Stimulated activated CD4-positive, alpha-beta T cell treated with anti-CD3 and anti-CD28 coated beads, Interleukin-4, amount 100 ng/mL, for 24 hours (primary cell): ENCODE results near the gene ACKR2.
"Not testable (repeated sequence)": the region's sequence is repeated elsewhere in the genome, so short reads cannot be mapped to it uniquely, and the experiment has no call there.

Experiments used
- DNase-seq: peaks from one replicate; pipeline ENCODE4 v3.0.0-alpha.2; 2020

Gene ACKR2

DNA sequence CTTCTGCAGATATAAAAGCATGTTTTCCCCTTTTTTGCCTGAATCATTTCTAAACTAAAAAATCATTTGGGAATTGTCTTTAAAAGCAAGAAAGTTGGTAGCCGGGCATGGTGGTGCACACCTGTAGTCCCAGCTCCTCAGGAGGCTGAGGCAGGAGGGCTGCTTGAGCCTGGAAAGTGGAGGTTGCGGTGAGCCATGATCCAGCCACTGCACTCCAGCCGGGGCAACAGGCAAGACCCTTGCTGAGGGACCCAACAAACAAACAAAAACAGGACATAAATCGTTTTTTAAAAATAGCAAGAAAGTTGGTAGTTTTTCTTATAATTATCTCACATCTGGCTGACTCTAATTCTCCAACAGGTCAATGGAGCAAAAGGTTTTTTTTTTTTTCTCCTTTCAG is 7.5 kb upstream of the ACKR2 start:
- DNase-seq: no peak

DNA sequence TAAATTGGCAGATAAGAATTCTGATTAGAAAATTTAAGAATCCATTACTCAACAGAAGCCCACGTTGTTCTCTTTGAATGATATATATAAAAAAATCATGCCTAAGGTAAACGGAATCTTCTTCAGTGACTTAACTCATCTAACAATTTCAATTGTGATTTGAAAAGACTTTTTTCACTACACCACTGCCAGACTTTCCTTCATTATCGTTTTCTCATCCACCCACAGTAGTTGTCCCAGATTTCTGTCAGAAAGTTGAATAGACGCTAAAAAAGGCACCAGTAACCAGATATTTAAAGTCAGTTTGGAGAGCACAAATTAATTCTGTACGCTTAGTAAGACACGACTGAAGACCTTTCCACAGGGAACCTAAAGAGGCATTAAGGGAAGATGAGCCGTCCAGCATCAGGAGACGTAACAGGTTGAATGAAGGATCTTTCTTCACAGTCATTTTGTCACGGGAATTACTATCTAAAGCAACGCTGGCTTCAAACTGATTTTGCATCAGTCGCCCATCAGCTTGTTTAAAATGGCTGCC is 6.3 kb upstream of the ACKR2 start:
- no peak for DNase-seq

DNA sequence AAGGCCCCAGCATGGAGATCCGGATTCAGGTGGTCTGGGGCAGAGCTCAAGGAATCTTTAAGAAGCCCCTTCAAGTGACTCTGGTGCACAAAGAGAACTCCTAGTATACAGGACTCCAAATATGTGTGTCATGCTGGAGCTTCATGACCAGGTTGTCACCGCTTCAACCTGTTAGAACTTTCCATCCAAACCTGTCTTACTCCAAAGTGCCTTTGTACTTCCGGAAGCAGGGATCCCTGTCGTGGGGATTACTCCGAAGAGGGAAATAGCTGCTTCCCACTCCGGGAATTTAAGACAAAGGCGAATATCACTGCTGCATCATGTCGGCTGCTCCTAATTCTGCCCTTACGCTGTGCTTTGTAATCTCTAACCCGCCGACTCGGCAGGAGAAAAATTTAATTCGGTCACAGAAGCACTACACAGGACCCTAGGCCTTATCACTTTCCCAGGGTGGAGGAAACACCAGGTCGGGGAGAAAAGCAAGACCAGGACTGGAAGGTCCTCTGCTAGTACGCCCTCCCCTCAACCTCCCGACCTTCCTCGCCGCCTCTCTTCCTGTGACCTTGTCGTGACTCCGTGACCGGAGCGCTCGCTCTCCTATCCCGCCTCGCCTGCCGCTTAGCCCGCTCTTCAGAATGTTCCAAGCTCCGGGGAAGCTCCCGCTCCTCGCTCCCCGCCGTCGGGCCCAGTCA is 5.7 kb upstream of the ACKR2 start:
- peak; percentile 35 for DNase-seq

DNA sequence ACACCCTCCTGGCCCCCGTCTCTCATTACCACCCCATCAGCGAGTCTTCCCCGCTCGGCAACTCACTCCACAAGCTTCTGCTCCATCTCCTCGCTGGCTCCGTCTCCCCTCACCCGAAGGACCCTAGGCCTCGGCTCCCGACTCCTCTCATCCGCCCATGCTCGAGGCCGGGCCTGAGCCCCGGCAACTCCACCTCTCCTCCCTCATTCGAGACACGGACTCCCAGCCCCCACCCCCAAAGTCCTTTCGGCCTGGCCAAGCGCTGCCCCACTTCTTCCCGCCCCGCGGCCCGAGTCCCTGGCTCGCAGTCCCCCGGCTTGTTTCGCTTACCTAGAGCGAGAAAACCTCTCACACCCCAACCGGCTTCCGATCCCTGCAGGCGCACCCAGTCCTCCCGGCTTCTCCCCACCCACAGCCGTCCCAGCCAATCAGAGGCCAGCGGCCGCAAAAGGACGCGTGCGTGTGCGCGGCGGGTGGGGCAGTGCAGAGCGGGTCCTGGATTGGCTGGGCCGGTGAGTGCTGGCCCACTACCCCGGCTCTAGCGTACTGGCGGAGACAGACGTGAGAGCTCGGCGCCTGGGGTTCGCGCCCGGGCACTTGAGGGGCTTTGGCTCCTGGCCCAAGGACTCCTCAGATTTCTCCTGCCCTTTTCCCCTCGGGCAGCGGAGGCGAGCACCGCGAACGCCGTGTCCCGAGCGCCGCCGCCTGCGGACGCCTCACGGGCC is 5.0 kb upstream of the ACKR2 start, which contains the start of gene HIGD1A:
TSS of gene HIGD1A (minus strand) at position 385 of the 725 bp plus-strand sequence. CDS start 10,237 bp downstream, outside the sequence.
- DNase-seq: peak; percentile 95

DNA sequence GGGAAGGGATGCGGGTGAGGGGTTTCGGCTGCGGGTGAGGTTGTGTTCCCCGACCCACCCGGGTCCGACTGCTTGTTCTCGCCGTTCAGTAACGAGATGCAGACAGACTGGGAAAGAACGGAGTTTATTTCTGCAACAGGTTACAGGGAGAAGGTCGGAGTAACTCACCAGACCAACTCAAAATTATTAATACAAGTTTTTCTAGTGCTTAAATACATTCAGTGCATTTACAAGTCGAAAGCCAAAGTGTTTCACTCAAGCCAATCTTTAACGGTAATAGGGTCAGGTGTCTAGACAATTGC is 4.5 kb upstream of the ACKR2 start:
- no peak for DNase-seq

DNA sequence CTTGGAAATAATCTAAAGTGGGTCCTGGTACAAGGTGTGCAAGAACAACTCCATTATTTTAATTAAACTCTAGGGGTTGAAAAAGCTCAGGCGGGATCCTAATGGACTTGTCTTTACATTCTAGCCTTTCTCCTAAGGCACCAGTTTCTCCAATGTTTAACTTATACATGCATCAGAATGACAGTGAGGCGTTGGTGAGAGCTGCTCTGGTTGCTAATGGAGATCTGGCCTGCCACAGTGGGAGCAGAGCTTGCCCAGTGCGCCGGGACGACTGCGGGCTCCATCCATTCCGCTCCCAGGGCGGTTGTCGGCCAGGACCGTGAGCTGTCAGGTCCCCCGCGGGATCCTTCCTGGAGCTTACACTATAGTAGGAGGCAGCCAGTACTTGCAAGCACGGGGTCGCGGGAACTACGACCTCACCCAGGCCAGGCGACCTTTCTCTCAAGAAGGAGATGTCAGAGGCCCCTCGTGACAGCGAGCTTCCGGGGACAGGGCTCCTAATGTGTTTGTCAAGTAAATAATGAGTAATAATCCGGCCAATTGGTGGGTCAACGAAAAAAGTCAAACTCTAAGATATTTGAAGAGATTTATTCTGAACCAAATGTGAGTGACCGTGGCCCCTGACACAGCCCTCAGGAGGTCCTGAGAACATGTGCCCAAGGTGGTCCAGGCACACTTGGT is 4.0 kb upstream of the ACKR2 start:
- no peak for DNase-seq

DNA sequence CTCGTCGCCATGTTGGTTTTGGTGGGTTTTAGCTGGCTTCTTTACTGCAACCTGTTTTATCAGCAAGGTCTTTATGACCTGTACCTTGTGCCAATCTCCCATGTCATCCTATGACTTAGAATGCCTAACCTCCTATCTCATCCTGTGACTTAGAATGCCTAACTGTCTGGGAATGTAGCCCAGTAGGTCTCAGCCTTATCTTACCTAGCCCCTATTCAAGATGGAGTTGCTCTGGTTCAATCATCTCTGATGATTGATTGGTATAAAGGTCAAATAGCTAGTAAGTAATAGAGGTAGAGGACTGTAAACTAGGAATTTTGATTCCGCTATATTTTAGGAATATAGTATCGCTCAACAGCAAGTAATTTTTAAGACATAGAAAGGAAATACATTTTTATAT is 1.3 kb upstream of the ACKR2 start:
- no peak for DNase-seq

DNA sequence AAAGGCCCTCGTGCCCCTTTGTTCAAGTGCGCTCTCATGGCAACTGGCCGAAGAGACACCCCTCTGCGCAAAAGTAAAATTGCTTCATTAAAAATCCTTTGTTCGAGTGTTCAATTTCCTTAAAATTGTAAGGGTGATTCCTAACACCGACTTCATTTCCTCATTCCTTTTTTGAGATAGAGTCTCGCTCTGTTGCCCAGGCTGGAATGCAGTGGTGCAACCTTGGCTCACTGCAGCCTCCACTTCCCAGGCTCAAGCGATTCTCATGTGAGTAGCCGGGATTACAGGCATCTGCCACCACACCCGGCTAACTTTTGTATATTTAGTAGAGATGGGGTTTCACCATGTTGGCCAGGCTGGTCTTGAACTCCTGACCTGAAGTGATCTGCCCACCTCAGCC is 1.5 kb downstream of the ACKR2 start:
- not testable (repeated sequence) for DNase-seq

DNA sequence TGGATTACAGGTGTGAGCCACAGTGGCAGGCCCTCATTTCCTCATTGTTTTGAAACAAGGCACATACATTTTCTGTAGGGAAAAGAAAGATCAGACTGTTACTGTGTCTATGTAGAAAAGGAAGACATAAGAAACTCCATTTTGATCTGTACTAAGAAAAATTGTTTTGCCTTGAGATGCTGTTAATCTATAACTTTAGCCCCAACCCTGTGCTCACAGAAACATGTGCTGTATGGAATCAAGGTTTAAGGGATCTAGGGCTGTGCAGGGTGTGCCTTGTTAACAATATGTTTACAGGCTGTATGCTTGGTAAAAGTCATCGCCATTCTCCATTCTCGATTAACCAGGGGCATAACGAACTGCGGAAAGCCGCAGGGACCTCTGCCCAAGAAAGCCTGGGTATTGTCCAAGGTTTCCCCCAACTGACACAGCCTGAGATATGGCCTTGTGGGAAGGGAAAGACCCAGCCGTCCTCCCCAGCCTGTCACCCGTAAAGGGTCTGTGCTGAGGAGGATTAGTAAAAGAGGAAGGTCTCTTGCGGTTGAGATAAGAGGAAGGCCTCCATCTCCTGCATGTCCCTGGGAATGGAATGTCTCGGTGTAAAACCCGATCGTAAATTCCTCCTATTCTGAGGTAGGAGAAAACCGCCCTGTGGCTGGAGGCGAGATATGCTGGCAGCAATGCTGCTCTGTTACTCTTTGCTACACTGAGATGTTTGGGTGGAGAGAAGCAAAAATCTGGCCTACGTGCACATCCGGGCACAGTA is 2.1 kb downstream of the ACKR2 start:
- not testable (repeated sequence) for DNase-seq

DNA sequence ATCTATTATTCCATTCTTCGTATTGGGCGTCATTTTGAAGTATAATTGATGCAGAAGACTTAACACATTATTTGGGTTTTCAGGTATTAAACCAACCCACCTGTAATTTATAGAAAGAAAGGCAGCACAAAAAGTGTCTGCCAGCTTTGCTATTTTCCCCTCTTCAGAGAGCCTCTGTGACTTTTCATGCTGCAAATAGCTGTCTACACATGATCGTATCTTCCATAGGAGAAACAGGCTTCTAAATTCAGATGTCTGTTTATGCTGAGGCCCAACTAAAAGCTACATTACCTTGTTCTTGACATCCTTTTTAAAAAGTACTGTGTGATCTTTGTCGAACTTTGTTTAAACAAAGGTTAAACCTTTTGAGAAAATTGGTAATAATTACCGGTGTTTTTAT is 5.0 kb downstream of the ACKR2 start:
- no peak for DNase-seq

DNA sequence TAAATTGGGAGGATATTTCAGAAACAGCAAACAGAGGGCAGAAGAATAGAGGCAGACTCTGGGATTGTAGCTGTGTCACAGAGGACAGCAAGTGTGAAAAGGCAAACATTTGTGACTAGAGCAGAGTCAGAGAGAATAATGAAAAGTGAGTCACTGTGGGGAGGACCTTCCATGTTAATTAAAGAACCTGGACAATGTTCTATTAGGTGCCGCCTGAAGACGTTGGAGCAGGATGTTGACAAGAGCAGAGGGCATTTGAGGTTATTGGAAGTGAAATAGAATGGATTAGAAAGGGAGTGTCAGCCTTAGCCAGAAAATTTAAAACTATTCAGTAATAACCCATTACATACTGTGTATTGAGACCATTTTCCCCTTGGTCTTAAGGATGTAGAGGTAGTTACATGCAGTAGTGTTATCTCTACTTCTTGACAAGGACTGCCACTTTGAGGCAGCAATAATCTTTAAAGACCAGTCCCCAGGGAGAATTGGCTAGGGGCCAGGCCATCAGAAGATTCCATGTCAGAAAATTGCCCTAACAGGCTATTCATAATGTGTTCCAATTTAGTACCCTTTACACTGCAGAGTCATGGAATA is 5.8 kb downstream of the ACKR2 start:
- DNase-seq: no peak

DNA sequence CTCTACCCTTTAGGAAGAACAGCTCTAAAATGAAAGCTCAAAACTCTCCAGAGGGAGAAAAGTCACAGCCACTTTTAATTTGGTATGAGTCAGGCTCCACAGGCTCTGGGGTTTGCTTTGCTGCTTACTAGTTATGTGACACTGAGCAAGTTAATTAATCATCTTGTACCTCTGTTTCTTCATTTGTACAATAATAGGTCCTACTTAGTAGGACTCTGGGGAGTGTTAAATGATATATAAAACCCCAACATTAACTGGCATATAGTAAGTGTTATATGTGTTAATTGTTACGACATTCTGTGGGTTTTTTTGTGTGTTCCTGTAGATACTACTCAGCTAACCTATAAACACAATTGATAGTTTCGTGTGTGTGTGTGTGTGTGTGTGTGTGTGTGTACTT is 6.6 kb downstream of the ACKR2 start:
- DNase-seq: no peak

DNA sequence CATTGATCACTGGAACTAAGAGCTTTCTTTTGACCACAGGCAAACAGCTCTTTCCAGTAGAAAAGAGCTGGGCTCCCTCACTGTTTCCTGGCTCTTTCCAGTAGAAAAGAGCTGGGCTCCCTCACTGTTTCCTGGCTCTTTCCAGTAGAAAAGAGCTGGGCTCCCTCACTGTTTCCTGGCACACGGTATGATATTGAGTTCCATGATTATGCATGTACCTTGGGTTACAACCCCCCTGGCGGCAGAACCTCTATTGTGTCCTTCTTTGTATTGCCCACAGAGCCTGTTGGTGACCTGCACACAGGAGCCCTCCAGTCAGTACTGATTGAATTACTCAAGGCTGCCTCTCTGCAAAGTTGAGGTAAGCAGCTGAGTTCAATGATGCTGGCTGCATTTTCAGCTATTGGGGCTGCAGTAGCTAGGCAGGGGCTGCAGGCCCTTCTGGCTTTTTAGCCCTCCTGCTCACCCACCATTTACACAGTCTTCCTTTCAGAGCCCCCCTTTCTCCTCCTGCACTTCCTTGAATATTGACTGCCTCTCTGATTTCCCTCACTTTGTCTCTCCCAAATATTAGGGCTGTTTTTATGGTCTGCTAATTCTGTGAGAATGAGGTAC is 10.2 kb downstream of the ACKR2 start:
- no peak for DNase-seq

DNA sequence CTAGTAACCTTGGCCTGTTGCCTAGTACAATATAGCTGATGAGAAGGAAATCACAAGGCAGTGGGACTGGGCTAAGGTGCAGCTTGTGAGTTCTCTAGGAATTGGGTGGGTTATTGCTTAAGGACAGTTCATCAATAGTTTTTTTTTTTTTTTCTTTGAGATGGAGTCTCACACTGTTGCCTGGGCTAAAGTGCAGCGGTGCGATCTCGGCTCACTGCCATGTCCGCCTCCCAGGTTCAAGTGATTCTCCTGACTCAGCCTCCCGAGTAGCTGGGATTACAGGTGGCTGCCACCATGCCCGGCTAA is 11.5 kb downstream of the ACKR2 start:
- no peak for DNase-seq

DNA sequence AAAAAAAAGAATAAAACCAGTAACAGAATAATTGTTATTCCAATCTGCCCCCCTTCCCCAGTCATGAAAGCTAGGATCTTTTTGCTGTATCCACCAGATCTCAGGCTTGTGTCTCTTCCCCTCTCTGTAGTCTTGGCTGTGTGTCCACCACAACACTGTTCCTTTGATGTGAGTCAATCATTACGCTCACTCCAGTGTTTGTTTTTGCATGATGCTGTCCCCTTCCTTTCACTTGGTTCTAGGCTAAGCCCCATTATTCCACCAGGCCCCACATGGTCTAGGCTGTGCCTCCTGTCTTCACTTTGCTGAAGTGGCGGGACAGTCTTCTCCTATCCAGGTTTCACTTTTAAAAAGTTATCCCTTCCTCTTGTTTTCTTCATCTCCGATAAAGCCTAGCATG is 13.6 kb downstream of the ACKR2 start:
- no peak for DNase-seq

DNA sequence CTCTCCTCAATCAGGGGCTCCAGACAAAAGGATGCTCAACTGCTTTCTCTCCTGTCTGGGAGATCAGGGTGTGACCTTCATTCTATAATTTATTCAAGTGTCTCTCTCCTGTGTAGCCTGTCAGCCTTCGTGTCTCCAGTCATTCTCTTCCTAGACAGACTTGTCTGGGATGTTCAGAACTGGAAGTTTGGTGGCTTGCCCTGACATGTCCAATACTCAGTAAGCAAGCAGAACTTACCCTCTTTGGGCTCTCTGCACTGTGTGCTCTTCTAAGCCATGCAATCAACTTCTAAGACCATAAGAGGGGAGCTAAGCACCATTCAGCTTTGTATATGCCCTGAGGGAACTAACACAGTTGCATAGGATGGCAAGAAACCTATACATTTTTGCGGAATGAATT is 14.1 kb downstream of the ACKR2 start:
- no peak for DNase-seq

DNA sequence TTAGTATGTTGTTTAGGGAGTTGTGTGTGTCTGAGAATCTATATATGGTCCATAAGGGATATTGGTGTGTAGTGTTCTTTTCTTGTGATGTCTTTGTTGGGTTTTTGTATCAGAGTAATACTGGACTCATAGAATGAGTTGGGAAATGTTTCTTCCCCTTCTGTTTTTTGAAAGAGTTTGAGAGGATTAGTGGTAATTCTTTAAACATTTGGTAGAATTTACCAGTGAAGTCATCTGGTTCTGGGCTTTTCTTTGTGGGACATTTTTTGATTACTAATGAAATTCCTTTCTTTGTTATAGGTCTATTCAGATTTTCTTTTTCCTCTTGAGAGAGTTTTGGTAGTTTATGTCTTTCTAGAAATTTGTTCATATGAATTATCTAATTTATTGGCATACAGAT is 16.9 kb downstream of the ACKR2 start:
- no peak for DNase-seq

DNA sequence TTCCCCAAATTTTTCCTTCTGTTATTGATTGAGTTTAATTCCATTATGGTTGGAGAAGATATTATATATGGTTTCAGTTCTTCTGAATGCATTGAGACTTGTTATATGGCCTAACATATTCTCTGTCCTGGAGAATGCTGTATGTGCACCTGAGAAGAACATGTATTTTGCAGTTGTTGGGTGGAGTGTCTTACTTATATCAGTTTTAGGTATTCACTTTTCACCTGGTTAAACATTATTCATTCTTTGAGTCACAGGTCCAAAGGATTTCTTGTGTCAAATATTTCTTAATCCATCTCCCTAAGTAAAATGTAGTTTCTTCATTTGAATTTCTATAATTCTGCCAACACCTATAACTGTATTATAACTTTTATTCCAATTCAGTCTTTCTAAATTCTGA is 17.8 kb downstream of the ACKR2 start:
- no peak for DNase-seq

DNA sequence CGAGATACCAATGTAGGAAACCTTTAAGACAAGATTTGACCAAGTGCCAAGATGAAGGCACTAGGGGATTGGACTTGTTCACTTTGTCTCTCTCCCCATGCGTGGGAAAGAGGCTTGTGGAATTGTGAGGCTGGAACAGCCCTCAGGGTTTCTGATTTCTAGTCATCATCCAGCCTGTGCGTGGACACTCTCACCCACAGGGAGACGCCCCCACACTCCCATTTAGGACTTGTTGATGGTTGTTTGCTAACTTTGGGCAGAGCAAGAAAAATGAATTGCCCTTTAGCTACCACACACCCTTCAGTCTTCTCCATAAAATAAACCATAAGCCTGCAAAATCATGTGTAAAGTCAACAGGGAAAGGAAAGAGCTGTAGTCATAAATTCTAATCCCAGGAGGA is 18.4 kb downstream of the ACKR2 start:
- no peak for DNase-seq

DNA sequence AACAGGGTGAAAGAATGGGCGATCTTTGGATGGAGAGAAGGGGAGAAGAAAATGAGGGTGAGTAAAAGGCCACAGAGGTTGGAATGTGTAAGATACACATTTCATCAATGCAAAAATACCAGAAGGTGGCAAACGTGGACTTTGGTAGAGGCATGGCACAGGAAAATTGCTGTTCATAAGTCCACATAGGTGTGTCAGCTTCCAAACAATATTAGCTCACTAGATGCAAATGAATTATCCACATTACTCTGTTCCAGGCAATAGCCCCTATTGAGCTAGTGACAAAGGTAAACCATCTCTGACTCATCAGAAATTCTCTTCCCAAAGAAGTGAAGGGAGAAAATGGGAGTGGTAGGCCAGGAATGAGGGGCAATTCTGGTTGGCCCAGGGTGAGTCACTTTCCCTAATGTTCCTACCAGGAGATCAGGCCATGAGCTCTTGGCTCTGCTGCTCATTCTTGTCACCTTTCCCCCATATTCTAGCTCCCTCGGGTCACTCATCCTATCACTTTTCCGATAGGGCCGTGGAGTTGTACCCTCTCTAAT is 19.9 kb downstream of the ACKR2 start:
- DNase-seq: no peak

DNA sequence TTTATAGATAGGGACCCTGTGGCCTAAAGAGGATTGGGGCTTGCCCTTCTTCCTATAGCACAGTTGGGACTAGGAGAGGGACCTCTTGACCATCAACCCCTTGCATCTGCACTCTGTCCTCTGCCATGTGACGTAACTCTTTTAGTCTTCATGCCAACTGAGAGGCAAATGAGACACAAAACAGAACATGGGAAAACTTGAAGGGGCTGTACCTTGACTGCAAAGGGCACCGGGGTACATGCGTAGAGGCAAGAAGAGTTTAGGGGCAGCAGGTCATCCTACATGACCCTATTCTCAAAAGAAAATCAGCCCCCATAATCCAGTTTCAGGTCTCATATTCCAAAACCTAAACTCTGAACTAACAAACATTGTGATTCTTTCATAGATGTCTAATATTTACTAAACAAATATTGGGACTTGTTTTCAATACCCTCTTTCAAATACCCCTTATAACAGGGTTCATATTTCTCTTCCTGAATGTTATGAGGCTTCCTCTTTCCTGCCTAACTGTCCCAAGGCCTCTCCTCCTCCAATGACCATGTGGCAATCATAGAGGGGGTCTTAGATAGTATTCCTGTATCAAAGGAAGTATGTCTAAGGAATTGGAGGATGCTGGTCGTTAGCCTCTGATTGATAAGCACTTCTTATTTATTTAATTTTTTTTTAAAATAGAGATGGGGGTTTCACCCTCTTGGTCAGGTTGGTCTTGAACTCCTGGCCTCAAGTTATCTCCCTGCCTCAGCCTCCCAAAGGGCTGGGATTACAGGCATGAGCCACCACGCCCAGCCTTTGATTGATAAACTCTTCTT is 20.6 kb downstream of the ACKR2 start:
- no peak for DNase-seq
